ENCODE data around the gene TMTC3.

- TF ChIP-seq CTCF (IDR thresholded peaks at IDR 0.05; ENCODE audit: poor library complexity) (no peak), EZH2phosphoT487 (IDR thresholded peaks at IDR 0.05; ENCODE audit: low read depth, severe bottlenecking, unreplicated experiment) (no peak)
Measured at GRCh38 chr12:88206601-88207000, 64.5 kb downstream of the TMTC3 start.
